HG03175 (cell line): Measurements from ENCODE around the gene API5.
"Not testable (repeated sequence)": the region's sequence is repeated elsewhere in the genome, so short reads cannot be mapped to it uniquely, and the experiment has no call there.

Experiments used
- ATAC-seq: cut with Tn5 transposase; IDR thresholded peaks from one replicate; pipeline ENCODE4 v1.9.1; 2021; ENCODE audit warnings: mild to moderate bottlenecking, moderate library complexity; ENCODE audit not compliant: unreplicated experiment

API5 gene

DNA sequence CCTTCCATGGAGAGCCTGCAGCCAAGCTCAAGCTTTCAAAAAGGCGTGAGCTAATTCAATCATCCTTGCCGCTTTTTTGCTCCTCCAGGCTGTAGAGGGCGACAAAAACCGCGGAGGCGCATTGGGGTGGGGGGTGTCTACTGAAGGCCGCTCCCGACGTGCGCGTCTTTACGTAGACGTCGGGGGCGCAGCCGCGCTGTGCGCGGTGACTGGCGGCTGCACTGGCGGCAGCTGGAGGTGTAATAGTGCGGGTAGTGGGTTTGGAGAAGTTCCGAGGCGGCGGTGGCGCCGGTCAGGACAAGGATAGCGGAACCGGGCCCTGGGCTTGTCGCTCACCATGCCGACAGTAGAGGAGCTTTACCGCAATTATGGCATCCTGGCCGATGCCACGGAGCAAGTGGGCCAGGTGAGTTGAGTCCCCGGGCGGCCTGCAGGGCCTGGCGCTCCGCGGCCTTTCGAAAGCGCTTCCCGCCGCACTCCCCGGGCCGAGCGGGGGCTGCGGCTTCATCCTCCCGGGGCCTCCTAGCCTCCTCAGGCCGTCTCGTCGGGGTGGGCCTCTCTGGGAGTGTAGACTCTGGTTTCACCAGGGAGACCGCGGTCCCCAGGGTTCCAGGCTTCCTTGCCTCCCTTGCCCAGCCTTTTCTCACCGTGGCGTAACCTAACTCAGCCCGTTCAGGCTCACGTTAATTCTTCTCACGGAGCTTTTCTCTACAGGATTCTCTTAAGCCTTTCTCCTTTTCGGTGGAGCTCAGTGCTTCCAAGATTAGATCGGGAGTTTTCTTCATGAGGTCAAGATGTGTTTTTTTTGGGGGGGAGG is at the start of gene API5:
Gene API5 (plus strand): TSS at position 206 of the 817 bp plus-strand sequence. CDS start 132 bp downstream, at position 338.
- ATAC-seq = peak; percentile 97

- no peak for ATAC-seq
Observed at GRCh38 chr11:43267856-43268580, 43.8 kb upstream of the API5 start.

DNA sequence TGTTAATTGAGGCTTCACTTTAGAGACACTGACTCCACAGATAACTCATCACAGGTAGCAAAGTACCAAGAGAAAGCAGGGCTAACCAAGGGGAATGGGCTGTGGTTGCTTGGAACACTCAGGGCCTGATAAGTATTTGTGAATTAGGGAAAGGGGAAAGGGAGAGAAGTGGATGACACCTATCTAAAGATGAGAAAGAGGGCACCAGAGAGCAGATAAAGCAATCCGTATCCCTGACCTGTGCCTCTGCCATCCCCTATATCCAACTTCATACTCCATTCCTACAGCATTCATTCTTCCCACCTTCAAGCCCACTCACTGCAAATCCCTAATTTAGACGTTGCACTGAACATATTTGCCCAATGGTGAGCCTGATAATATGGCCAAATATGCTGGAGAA is 43.0 kb upstream of the API5 start:
- no peak for ATAC-seq

- no peak for ATAC-seq
Observed at GRCh38 chr11:43269254-43269918, 42.4 kb upstream of the API5 start.

- no peak for ATAC-seq
Observed at GRCh38 chr11:43270468-43270867, 41.3 kb upstream of the API5 start.

GRCh38 chr11:43278193-43278956 is 33.4 kb upstream of the API5 start:
- ATAC-seq = peak; percentile 48

GRCh38 chr11:43282607-43283440 is 29.0 kb upstream of the API5 start:
- peak; percentile 65 for ATAC-seq

GRCh38 chr11:43285826-43286225 is 26.0 kb upstream of the API5 start:
- no peak for ATAC-seq

GRCh38 chr11:43289368-43289767 is 22.4 kb upstream of the API5 start:
- ATAC-seq = no peak

DNA sequence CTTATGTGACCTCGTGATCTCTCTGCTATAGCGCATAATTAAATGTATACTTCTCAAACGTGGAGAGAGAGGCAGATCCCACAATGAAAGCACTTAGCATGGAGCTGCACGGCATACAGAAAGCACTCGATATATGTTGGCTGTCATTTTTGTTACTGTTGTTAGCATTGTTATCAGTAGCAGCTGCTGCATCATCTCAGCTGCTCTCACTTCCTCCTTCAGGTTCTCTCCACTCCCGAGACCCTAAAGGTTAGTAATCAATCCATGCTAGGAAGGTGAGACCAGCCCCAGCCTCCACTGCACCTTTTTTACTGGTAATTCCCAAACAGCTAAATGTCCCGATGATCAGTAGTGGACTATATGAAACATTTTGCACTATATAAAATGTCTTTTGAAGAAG is 13.4 kb upstream of the API5 start:
- ATAC-seq = no peak

DNA sequence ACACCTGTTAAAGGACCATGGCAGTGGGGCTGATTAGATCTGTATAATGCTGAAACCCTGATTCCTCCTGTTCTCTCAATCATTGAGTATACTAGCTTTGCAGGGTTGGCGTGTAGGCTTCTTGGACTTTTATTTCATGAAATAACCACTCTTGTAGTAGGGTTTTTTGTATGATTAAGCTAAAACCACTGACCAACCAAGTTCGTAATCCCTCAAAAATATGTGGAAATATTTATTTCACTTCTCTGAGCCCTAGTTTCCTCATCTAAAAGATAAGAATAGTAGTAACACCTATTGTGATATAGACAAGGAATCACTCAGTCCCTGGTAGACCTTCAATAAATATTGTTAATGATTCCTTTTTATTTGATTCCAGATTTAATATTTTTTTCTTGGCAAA is 4.2 kb downstream of the API5 start:
- ATAC-seq = no peak

GRCh38 chr11:43316451-43316850 is 4.7 kb downstream of the API5 start:
- no peak for ATAC-seq

DNA sequence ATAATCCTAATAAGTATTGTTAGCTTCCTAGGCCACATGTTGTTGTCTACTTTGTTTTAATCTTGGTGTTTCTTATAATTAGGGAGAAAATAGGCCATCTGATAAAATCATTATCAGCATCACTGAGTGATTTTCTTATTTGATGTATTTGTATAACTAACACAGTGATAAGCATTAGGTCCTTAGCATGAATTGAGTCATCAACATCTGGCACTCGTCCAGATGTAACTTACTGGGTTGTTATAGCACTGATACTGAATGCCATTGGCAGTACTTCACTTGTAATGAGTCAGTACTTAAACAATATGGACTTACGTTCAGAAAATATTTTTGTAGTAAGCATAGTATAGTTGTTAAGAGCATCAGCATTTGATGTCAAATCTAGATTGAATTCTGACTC is 16.2 kb downstream of the API5 start:
- no peak for ATAC-seq

- no peak for ATAC-seq
Observed at GRCh38 chr11:43328482-43328881, 16.7 kb downstream of the API5 start.

DNA sequence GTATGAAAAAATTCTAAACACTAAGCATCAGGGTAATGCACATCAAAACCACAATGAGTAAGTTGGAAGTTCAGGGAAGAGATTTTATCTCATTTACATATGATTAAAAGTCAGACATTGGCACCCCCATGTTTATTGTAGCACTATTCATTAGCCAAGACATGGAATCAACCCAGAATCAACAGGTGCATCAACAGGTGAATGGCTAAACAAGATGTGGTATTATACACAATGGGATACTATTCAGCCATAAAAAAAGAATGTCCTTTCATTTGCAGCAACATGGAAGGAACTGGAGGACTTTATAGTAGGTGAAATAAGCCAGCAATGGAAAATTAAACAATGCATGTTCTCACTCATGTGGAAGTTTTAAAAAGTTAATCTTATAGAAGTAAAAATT is 29.4 kb downstream of the API5 start:
- no peak for ATAC-seq

DNA sequence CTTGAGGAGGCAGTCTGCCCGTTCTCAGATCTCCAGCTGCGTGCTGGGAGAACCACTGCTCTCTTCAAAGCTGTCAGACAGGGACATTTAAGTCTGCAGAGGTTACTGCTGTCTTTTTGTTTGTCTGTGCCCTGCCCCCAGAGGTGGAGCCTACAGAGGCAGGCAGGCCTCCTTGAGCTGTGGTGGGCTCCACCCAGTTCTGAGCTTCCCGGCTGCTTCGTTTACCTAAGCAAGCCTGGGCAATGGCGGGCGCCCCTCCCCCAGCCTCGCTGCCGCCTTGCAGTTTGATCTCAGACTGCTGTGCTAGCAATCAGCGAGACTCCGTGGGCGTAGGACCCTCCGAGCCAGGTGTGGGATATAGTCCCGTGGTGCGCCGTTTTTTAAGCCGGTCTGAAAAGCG is 39.6 kb downstream of the API5 start:
- ATAC-seq = not testable (repeated sequence)

DNA sequence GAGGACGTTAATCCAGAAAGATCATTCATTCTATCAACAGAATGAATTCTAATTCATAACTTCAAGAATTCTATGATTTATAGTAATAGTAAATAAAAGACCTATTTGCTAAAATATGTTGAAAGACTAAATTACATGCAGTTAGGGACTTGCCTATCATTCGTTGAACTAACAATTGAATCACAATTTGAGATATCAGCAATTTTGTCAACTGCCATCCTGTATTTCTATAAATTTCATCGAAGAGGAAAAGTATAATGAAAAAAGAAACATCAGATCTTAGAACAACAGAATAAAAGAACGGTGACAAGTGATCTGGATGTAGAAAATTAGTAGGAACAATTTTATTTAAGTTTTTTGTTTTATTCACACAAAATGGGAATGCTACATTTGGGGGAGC is 42.5 kb downstream of the API5 start:
- ATAC-seq = no peak

DNA sequence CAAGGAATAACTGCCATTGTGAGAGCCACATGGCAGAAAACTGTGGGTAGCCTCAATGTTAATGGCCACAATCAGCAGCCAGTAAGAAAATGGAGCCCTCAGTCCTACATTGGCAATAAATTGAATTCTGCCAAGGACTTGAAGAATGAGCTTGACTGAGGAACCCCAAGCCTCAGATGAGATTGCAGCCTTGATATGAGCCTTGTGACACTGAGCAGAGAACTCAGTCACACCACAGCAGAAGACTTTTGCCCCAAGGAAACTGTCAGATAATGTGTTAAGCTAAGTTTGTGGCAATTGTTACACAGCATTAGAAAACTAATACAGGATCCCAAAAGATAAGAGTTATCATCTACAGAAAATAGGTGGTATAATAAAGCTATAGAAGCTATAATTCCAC is 44.5 kb downstream of the API5 start:
- ATAC-seq = no peak

DNA sequence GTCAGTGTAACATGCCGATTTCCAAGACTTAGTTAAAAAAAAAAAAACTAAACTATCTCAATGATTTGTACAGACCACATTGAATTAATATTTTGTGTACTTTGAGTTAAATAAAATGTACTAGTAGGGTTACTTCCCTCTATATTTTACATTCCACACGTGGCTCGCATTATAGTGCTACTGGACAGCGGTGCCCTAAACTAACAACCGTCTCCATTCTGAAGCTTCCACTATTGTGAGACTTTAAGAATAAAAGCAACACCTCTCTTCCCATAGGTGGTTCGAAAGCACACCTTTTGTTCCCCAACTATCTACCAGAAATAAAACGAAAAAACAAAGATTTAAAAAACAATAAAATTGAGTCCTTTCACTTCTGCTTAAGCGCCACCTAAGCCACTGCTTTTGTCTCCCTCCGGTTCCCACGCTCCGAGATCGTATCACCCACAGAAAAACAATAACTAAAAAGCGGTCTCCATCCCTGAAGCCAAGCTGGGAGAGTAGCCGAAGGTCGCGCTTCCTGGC is 46.5 kb downstream of the API5 start:
- no peak for ATAC-seq
